Measurements from ENCODE around the gene TNFRSF13B. TPM values are rescaled to one million over a fixed set of nuclear protein-coding genes. Genes with fewer than 3 reads are reported as not detected.
"Not testable (repeated sequence)": the region's sequence is repeated elsewhere in the genome, so short reads cannot be mapped to it uniquely, and the experiment has no call there.

Gene TNFRSF13B
- total RNA-seq, 1 donor from 2014 or later = not detected

DNA sequence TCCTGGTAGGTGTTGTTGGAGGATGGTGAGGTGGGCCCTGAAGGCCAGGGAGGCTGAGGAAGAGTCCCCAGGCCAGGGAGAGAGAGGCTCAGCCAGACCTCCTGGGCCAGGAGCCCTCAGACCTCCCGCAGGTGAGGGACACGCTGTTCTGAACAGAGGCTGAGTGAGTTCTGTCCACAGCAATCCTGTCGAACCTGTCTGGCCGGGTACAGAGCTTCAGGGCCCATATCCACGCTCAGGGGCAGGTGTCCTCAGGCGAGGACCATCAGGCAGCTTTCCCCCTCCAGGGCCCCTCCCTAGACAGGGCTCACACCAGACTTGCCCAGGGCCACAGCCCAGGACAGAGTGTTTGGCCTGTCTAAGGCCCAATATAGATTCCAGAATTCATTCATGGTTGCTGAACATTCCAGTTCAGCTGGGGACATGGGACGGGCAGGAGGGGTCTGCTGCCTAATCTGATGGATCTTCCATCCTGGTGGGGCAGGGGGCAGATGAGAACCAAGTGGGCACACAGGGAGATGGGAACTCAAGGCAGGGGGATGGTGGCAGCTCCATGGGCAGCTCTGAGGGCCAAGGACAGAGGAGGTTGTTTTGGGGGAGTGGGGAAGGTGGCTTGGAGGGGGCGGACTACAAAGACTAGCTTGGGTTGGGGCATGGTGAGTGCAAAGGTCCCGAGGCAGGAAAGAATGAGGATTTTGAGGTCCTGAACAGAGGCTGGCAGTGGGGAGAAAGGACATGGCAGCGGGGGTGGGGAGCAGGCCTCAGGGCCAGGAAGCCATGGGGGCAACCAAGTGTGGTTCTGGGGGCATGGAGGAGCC is 46.9 kb upstream of the TNFRSF13B start:
- Histone ChIP-seq H3K9me3 (replicated peaks) (no peaks in the 10 kb centered on the region), H3K27me3 (ENCODE audit: low read depth) (no peaks in the 10 kb centered on the region), H3K27ac (replicated peaks) (no peak overlapping the region), H3K4me3 (no peak overlapping the region), H3K36me3 (no peaks in the 10 kb centered on the region), H3K4me1 (peaks cover 22% of the 10 kb centered on the region)
- TF ChIP-seq, protein P1, sequence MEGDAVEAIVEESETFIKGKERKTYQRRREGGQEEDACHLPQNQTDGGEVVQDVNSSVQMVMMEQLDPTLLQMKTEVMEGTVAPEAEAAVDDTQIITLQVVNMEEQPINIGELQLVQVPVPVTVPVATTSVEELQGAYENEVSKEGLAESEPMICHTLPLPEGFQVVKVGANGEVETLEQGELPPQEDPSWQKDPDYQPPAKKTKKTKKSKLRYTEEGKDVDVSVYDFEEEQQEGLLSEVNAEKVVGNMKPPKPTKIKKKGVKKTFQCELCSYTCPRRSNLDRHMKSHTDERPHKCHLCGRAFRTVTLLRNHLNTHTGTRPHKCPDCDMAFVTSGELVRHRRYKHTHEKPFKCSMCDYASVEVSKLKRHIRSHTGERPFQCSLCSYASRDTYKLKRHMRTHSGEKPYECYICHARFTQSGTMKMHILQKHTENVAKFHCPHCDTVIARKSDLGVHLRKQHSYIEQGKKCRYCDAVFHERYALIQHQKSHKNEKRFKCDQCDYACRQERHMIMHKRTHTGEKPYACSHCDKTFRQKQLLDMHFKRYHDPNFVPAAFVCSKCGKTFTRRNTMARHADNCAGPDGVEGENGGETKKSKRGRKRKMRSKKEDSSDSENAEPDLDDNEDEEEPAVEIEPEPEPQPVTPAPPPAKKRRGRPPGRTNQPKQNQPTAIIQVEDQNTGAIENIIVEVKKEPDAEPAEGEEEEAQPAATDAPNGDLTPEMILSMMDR (IDR thresholded peaks at IDR 0.05; ENCODE audit: borderline replicate concordance) = no peak
- peak; percentile 5 for DNase-seq
- intact Hi-C loops (cut with micrococcal nuclease) = no loop called here

DNA sequence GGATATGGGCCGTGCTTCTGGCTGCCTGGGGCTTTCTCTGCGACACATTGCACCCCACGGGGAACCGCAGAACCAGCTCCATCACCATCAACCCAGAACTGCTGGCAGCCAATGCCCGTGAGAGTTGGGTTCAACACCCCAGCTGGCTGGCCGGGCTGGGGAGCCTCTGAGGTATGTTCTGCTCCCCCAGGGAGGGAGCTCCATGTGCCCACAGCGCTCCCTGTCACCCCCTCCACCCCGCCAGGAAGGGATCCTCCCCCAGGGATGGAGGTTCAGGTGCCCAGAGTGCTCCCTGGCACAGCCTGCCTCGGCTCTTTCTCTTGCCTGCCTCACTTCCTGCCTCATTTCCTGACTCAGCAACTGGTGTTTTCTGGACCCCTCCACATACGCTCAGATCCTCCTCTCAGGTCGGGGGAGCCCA is 46.1 kb upstream of the TNFRSF13B start:
- Histone ChIP-seq H3K36me3 (no peaks in the 10 kb centered on the region), H3K4me3 (no peak overlapping the region), H3K27ac (replicated peaks) (no peak overlapping the region), H3K4me1 (peaks cover 22% of the 10 kb centered on the region), H3K9me3 (replicated peaks) (no peaks in the 10 kb centered on the region), H3K27me3 (ENCODE audit: low read depth) (no peaks in the 10 kb centered on the region)
- intact Hi-C loops (cut with micrococcal nuclease) = no loop called here
- DNase-seq = no peak
- TF ChIP-seq, protein P1 (IDR thresholded peaks at IDR 0.05; ENCODE audit: borderline replicate concordance) = no peak

DNA sequence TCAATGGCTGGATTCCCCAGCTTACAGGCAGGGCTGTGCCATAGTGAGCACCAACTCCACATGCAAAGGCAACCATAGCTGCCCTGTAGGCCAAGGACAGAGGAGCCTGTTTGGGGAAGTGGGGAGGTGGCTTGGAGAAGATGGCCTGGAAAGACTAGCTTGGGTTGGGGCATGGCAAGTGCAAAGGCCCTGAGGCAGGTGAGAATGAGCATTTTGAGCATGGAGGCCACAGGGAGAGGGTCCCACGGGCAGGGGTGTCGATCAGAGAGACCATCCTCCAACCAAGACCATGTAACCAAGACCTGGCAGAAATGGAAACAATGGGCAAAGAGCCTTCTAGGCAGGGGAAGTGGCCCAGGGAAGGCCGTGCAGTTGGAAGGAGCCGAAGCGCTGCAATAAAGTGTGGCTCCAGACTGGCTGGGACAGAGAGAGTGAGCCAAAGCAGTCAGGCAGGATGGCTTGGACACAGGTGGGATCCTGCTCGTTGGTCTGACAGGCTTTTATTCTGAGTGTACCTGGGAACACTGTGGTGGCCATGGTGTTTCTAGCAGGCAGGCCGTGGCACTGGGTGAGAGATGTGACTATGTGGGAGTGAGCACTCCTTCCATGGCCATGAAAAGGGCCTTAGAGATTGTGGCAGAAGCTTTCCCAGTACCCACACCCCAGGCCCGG is 45.6 kb upstream of the TNFRSF13B start:
- H3K4me1 ChIP-seq = peaks cover 20% of the 10 kb centered on the region
- no peak for DNase-seq
- H3K27ac ChIP-seq (replicated peaks) = no peak overlapping the region
- no peaks in the 10 kb centered on the region for H3K9me3 ChIP-seq (replicated peaks)
- intact Hi-C loops (cut with micrococcal nuclease) = no loop called here
- TF ChIP-seq, protein P1 (IDR thresholded peaks at IDR 0.05; ENCODE audit: borderline replicate concordance) = no peak
- no peaks in the 10 kb centered on the region for H3K36me3 ChIP-seq
- H3K4me3 ChIP-seq = no peak overlapping the region
- no peaks in the 10 kb centered on the region for H3K27me3 ChIP-seq (ENCODE audit: low read depth)

DNA sequence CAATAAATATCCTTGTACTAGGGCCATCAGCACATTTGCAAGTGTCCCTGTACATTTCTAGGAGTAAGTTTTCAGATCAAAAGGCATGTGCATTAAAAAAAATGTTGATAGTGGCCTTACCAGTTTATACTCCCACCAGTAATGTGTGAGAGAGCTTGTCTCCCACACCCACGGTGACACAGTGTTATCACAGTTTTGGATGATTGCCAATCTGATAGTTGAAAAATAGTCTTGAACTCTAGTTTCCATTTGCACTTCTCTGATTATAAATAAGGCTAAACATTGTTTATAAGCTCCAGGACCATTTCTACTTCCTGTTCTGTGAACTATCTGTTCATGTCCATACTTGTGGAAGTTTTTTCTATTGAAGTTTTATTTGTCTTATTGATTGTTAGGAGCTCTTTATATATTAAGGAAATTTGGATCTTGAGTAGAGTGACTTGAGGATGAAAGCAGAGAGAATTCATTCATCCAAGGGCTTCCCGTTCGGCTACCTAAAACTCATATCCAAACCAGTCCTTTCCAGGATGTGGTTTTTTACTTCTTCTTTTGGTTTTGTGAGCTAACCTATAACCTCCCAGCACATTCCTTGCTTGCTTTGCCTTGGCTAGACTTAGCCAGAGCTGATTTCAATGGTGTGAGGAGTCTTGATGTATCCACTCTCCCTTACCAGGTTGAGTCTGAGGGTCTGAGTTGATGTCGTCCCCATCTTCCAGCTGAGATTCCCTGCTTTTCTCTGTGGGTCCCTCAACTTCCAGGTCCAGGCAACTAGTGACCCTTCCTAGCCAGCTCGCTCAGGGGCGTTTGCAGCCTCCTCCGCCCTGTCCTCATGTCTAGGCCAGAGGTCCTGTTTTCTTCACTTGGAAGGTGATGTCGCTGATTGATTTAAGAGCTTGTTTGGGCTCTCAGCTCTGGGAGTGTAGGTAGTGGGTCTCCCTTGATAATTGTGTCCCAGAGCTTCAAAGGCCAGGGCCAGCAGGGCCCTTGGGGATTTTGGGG is 44.6 kb upstream of the TNFRSF13B start:
- H3K27me3 ChIP-seq (ENCODE audit: low read depth); intact Hi-C loops (cut with micrococcal nuclease); H3K4me1 ChIP-seq; H3K9me3 ChIP-seq (replicated peaks); H3K27ac ChIP-seq (replicated peaks); H3K4me3 ChIP-seq; DNase-seq; H3K36me3 ChIP-seq: not testable (repeated sequence)

DNA sequence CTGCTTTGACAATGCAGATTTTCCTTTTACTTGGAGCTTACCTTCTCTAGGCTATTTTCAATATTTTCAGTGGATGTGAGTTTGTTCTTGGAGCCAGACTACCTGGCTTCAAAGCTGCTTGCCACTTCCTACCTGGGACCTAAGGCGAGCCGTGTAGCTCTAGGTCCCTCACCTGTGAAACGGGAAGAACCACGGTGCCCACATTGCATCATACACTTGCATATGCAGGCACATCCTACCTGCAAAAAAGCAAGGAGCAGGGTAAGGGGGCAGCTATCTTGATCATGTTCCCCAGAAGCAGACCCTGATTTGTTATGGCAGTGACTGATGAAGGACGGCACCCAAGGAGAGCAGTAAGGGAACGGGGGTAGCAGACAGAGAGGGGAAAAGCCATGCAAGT is 43.3 kb upstream of the TNFRSF13B start:
- intact Hi-C loops (cut with micrococcal nuclease) = no loop called here
- Histone ChIP-seq H3K9me3 (replicated peaks) (no peaks in the 10 kb centered on the region), H3K27me3 (ENCODE audit: low read depth) (no peaks in the 10 kb centered on the region), H3K4me1 (peaks cover 3% of the 10 kb centered on the region), H3K36me3 (no peaks in the 10 kb centered on the region), H3K4me3 (no peak overlapping the region), H3K27ac (replicated peaks) (no peak overlapping the region)
- DNase-seq = no peak
- TF ChIP-seq, protein P1 (IDR thresholded peaks at IDR 0.05; ENCODE audit: borderline replicate concordance) = no peak

DNA sequence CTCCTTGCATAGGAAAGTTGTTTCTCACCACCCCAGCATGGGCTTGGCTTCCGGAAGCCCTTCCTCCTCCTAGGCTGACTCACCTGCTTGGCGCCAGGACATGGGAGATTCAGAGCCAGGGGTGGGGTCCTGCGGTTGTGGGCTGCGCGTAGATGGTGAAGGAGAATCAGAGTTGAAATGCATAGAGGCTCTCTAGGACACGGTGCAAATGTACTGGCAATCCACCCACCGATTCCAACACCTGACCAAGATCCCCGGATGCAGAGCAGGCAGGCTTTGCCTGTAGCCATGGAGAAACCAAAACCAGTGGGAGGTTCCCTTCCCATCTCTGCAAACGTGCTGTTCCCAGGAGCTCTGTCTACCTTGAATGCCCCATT is 42.8 kb upstream of the TNFRSF13B start:
- H3K9me3 ChIP-seq (replicated peaks); intact Hi-C loops (cut with micrococcal nuclease); H3K27me3 ChIP-seq (ENCODE audit: low read depth); DNase-seq; H3K4me1 ChIP-seq; H3K27ac ChIP-seq (replicated peaks); H3K36me3 ChIP-seq; H3K4me3 ChIP-seq: not testable (repeated sequence)

DNA sequence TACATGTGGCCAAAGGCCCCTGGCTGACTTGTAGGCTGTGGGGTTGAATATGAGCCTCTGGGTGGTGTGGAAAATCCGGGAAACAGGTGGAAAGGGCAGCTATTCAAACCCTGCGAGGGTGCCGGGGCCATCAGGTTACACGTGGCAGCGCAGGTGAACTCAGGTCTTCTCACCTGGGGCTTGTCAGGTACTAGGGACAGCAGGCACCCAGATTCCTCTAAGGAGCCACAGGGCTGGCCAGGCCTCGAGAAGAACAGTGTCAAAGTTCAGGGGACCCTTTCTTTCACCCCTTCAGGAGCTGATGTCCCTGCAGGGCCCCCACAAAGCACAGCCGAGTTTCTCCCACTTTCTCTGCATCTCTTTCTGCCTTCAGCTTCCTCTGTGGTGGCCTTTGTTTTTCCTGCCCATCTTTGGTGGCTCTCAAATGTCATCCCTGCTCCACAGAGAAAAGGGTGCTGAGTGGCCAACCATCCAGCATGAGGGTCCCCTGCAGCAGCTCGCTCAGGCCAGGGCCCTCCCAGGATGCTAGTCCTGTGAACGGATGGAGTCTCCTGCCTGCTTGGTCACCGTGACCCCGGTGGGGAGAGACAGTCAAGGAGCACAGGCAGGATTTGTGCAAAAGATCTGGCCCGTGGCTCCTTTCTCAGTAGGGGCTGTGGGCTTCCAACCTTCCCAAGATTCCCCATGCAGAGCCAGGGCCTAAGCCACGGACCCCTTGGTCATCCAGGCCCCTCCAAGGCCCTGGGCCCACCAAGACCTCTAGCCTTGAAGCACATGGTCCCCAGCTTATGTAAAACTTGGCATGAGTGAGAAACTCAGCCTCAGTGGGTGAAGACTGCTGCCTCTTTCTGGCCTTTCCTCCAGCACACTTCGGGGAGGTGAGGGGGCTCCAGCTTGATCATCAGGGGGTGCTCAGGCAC is 42.2 kb upstream of the TNFRSF13B start:
- H3K4me1 ChIP-seq; H3K4me3 ChIP-seq; H3K36me3 ChIP-seq; intact Hi-C loops (cut with micrococcal nuclease); H3K9me3 ChIP-seq (replicated peaks); DNase-seq; H3K27me3 ChIP-seq (ENCODE audit: low read depth); H3K27ac ChIP-seq (replicated peaks): not testable (repeated sequence)
